Activated naive CD4-positive, alpha-beta T cell treated with anti-CD3 and anti-CD28 coated beads, Interleukin-2, amount 50 U/mL, for 16 hours (primary cell): ENCODE results near the gene MVP.
A peak's percentile ranks its signal among the peaks of the same experiment; 100 is the strongest.
"Not testable (repeated sequence)": the region's sequence is repeated elsewhere in the genome, so short reads cannot be mapped to it uniquely, and the experiment has no call there.

ENCODE experiments used
- DNase-seq: peaks from one replicate; pipeline ENCODE4 v3.0.0-alpha.2; 2020

The MVP gene

GRCh38 chr16:29815793-29816693 lies 4.2 kb upstream of the MVP start, which contains the start of gene PAGR1:
PAGR1 (plus strand) TSS chr16:29816152; CDS start chr16:29816526, 374 bp downstream.
- peak; percentile 97 for DNase-seq

GRCh38 chr16:29816694-29817441 lies 3.4 kb upstream of the MVP start:
- peak; percentile 57 for DNase-seq

GRCh38 chr16:29818082-29818481 lies 2.2 kb upstream of the MVP start:
- DNase-seq = no peak

GRCh38 chr16:29819506-29819905 lies 756 bp upstream of the MVP start:
- no peak for DNase-seq

- no peak for DNase-seq
Measured at GRCh38 chr16:29820730-29821642, 724 bp downstream of the MVP start.

- no peak for DNase-seq
Measured at GRCh38 chr16:29821643-29822115, 1.4 kb downstream of the MVP start.

GRCh38 chr16:29824589-29825144 lies 4.4 kb downstream of the MVP start:
- DNase-seq = no peak

GRCh38 chr16:29825145-29826044 lies 5.1 kb downstream of the MVP start:
- DNase-seq = peak; percentile 56

GRCh38 chr16:29826342-29826695 lies 6.1 kb downstream of the MVP start:
- no peak for DNase-seq

- no peak for DNase-seq
Measured at GRCh38 chr16:29830774-29831173, 10.5 kb downstream of the MVP start.

GRCh38 chr16:29831490-29831889 lies 11.2 kb downstream of the MVP start:
- DNase-seq = no peak

- DNase-seq = not testable (repeated sequence)
Measured at GRCh38 chr16:29833219-29833618, 13.0 kb downstream of the MVP start.

GRCh38 chr16:29834079-29834478 lies 13.8 kb downstream of the MVP start:
- DNase-seq = no peak

- no peak for DNase-seq
Measured at GRCh38 chr16:29835926-29836325, 15.7 kb downstream of the MVP start.

- no peak for DNase-seq
Measured at GRCh38 chr16:29836623-29837022, 16.4 kb downstream of the MVP start.

GRCh38 chr16:29837841-29838240 lies 17.6 kb downstream of the MVP start:
- no peak for DNase-seq

- no peak for DNase-seq
Measured at GRCh38 chr16:29839822-29840221, 19.6 kb downstream of the MVP start.

GRCh38 chr16:29840240-29840639 lies 20.0 kb downstream of the MVP start:
- no peak for DNase-seq

- no peak for DNase-seq
Measured at GRCh38 chr16:29841631-29842030, 21.4 kb downstream of the MVP start.

- DNase-seq = no peak
Measured at GRCh38 chr16:29842732-29843346, 22.6 kb downstream of the MVP start.

GRCh38 chr16:29843931-29844330 lies 23.7 kb downstream of the MVP start:
- no peak for DNase-seq
